K562 (cell line): ENCODE data around the gene SNX20. TPM values are rescaled to one million over a fixed set of nuclear protein-coding genes. Genes with fewer than 3 reads are reported as not detected.

ENCODE experiments used
- ATAC-seq: fragments of 200-7000 bp; cut with Tn5 transposase; 3 replicates; pipeline ENCODE4 v1.9.1; 2020; ENCODE audit warnings: moderate library complexity
- BruUV-seq: library from RNA; stranded (reverse); fragments of 400-500 nt; replicated peaks from 2 replicates; lab custom pipeline; 2021; lab: Mats Ljungman, UMichigan
- CTCF ChIA-PET: fragments of 300-600 bp; formaldehyde crosslinking; extraction: SDS; loops from one replicate; lab custom pipeline; 2021; ENCODE audit warnings: low intra/inter-chr PET ratio; lab: Yijun Ruan, JAX
- POLR2A ChIA-PET: fragments of 300-600, 350-650 bp; sonication (Branson Sonifier 250); formaldehyde crosslinking; extraction: SDS; loops from one replicate; lab custom pipeline; 2021; ENCODE audit warnings: antibody characterized with exemption, inconsistent platforms; lab: Yijun Ruan, JAX
- DNase-seq, 4 experiments: peaks; one replicate each; pipeline versions ENCODE4 v3.0.0 to v3.0.0-alpha.2; 2011 to 2018; ENCODE audit warnings: low spot score in 3 of 4, mixed read lengths in 3 of 4; ENCODE audit errors: extremely low read depth in 1 of 4
- FAIRE-seq: peaks from 2 replicates; lab custom pipeline; 2011; peaks lifted over from hg19 to GRCh38; lab: Jason Lieb, UNC
- H2AFZ ChIP-seq: 2 replicates; pipeline ENCODE4 v1.6.0; 2011; ENCODE audit warnings: low read depth, low read length, control low read depth, inconsistent platforms
- H3K27ac ChIP-seq: fragments of 200-600 bp; 3 replicates; pipeline ENCODE4 v1.8.0; 2011; ENCODE audit warnings: low read depth, mild to moderate bottlenecking, control low read depth, inconsistent platforms, low read length, moderate library complexity, mixed read lengths; ENCODE audit errors: extremely low read depth
- H3K27me3 ChIP-seq, 2 experiments: fragments of 300-600 bp in 1 of 2; 2 replicates in 1 of 2; 3 replicates in 1 of 2; pipeline versions ENCODE4 v1.6.0 to v1.8.0; 2011; ENCODE audit warnings: inconsistent platforms in 2 of 2, low read length in 2 of 2, mild to moderate bottlenecking in 1 of 2, mixed read lengths in 1 of 2, moderate library complexity in 1 of 2; ENCODE audit not compliant: control insufficient read depth in 2 of 2, insufficient read depth in 2 of 2
- H3K36me3 ChIP-seq: fragments of 300-600 bp; 3 replicates; pipeline ENCODE4 v1.8.0; 2011; ENCODE audit warnings: mild to moderate bottlenecking, low read length, inconsistent platforms; ENCODE audit not compliant: control insufficient read depth, insufficient read depth
- H3K4me1 ChIP-seq, 2 experiments: fragments of 200-600 bp in 1 of 2; replicated peaks in 1 of 2; 2 replicates in 1 of 2; 3 replicates in 1 of 2; pipeline versions ENCODE4 v1.5.1 to v1.8.0; 2011; ENCODE audit warnings: inconsistent platforms in 2 of 2, low read length in 2 of 2, mild to moderate bottlenecking in 1 of 2, mixed read lengths in 1 of 2, moderate library complexity in 1 of 2; ENCODE audit not compliant: control insufficient read depth in 2 of 2, insufficient read depth in 2 of 2
- H3K4me2 ChIP-seq: 2 replicates; pipeline ENCODE4 v1.6.1; 2011; ENCODE audit warnings: low read length, control low read depth, inconsistent platforms, mixed read lengths; ENCODE audit not compliant: insufficient read depth
- H3K4me3 ChIP-seq: fragments of 200-600 bp; sonication (generic), shearing (Covaris generic); 2 replicates; pipeline ENCODE4 v1.5.1; 2016; ENCODE audit warnings: control low read depth, inconsistent platforms
- H3K79me2 ChIP-seq: fragments of 200-600 bp; 3 replicates; pipeline ENCODE4 v1.8.0; 2011; ENCODE audit warnings: low read length, inconsistent platforms; ENCODE audit not compliant: control insufficient read depth, insufficient read depth
- H3K9ac ChIP-seq, 2 experiments: 2 replicates each; pipeline versions ENCODE4 v1.6.0 to v1.6.1; 2011; ENCODE audit warnings: low read depth in 2 of 2, low read length in 2 of 2, control low read depth in 1 of 2, inconsistent platforms in 1 of 2, mild to moderate bottlenecking in 1 of 2, mixed read lengths in 1 of 2; ENCODE audit not compliant: insufficient read depth in 1 of 2
- H3K9me1 ChIP-seq: one replicate; pipeline ENCODE4 v1.6.0; 2011; ENCODE audit warnings: inconsistent platforms, mild to moderate bottlenecking, low read length, moderate library complexity; ENCODE audit not compliant: control insufficient read depth, insufficient read depth
- H3K9me3 ChIP-seq: replicated peaks from 2 replicates; pipeline ENCODE4 v1.5.1; 2011; ENCODE audit warnings: low read depth, low read length, inconsistent platforms; ENCODE audit not compliant: control insufficient read depth, insufficient read depth
- H4K20me1 ChIP-seq: replicated peaks from 2 replicates; pipeline ENCODE4 v1.6.1; 2011; ENCODE audit warnings: low read length, inconsistent platforms, mixed read lengths; ENCODE audit not compliant: control insufficient read depth, insufficient read depth
- CAMTA2 ChIP-seq: fragments of 250-450 bp; sonication (Bioruptor Pico); conservative IDR thresholded peaks from 2 replicates; pipeline ENCODE4 v1.5.1; 2022
- ELF1 ChIP-seq: fragments of 200-800 bp; sonication (Bioruptor generic); IDR thresholded peaks from 2 replicates; pipeline ENCODE4 v1.6.1; 2016; ENCODE audit warnings: missing genetic modification characterization, missing compliant biosample characterization
- FOXA3 ChIP-seq, 2 experiments: fragments of 450-650 bp in 1 of 2; sonication (generic) in 1 of 2; formaldehyde crosslinking; IDR thresholded peaks in 1 of 2; conservative IDR thresholded peaks in 1 of 2; 2 replicates each; pipeline versions ENCODE4 v1.4.0 to v1.8.0; 2020 to 2022; ENCODE audit warnings: mild to moderate bottlenecking in 2 of 2, missing genetic modification reagents in 1 of 2
- FOXO4 ChIP-seq: fragments of 450-650 bp; formaldehyde crosslinking; IDR thresholded peaks from 2 replicates; pipeline ENCODE4 v1.4.0; 2020; ENCODE audit warnings: mild to moderate bottlenecking, moderate library complexity
- GTF2A2 ChIP-seq: IDR thresholded peaks from 2 replicates; pipeline ENCODE4 v1.6.1; 2016; ENCODE audit warnings: mild to moderate bottlenecking, missing genetic modification characterization, missing compliant biosample characterization
- HDGF ChIP-seq: fragments of 450-650 bp; IDR thresholded peaks from 2 replicates; pipeline ENCODE4 v1.6.1; 2016
- HLTF ChIP-seq: fragments of 450-650 bp; IDR thresholded peaks from 2 replicates; pipeline ENCODE4 v1.6.1; 2016
- HOXB6 ChIP-seq: fragments of 250-450 bp; sonication (Bioruptor Pico); IDR thresholded peaks from 2 replicates; pipeline ENCODE4 v1.5.1; 2022; ENCODE audit warnings: mild to moderate bottlenecking, borderline replicate concordance
- MAFF ChIP-seq: IDR thresholded peaks from 2 replicates; pipeline ENCODE4 v1.6.1; 2012; ENCODE audit warnings: low read length, improper control_type of control experiment
- MTA2 ChIP-seq: fragments of 450-650 bp; IDR thresholded peaks from 2 replicates; pipeline ENCODE4 v1.6.1; 2016; ENCODE audit warnings: low read depth
- NFE2 ChIP-seq: IDR thresholded peaks from 2 replicates; pipeline ENCODE4 v1.6.1; 2014; ENCODE audit warnings: antibody characterized with exemption, low read depth
- RBM17 ChIP-seq: fragments of 200-400 bp; formaldehyde crosslinking; IDR thresholded peaks from 2 replicates; pipeline ENCODE4 v1.6.1; 2017; ENCODE audit warnings: low read depth, mild to moderate bottlenecking, low read length, borderline replicate concordance
- SMARCA4 ChIP-seq: fragments of 450-650 bp; IDR thresholded peaks from 2 replicates; pipeline ENCODE4 v1.6.1; 2016
- SP1 ChIP-seq: sonication (generic); formaldehyde crosslinking; IDR thresholded peaks from 2 replicates; pipeline ENCODE4 v1.8.1; 2022; ENCODE audit warnings: mild to moderate bottlenecking, missing genetic modification reagents
- SREBF1 ChIP-seq: fragments of 150-350 bp; IDR thresholded peaks from 2 replicates; pipeline ENCODE4 v1.6.1; 2014; ENCODE audit warnings: antibody characterized with exemption, low read depth, low read length, borderline replicate concordance
- ZFPM2 ChIP-seq: fragments of 250-450 bp; sonication (Bioruptor Pico); IDR thresholded peaks from 2 replicates; pipeline ENCODE4 v1.5.1; 2022; ENCODE audit warnings: mild to moderate bottlenecking
- ZNF280A ChIP-seq: fragments of 450-650 bp; IDR thresholded peaks from 2 replicates; pipeline ENCODE4 v1.6.1; 2018; ENCODE audit warnings: mild to moderate bottlenecking, low read depth; ENCODE audit not compliant: partially characterized antibody
- ZNF57 ChIP-seq: fragments of 450-650 bp; formaldehyde crosslinking; IDR thresholded peaks from 2 replicates; pipeline ENCODE4 v1.4.0; 2020; ENCODE audit warnings: mild to moderate bottlenecking, moderate library complexity
- WGBS: fragments of 100-300 bp; shearing (Covaris generic); methylation state at CpG from one replicate; pipeline ENCODE4 v1.1.6; 2016; ENCODE audit warnings: low coverage, mixed read lengths; ENCODE audit not compliant: insufficient coverage; ENCODE audit errors: missing lambda C conversion rate; 5-methylcytosine and 5-hydroxymethylcytosine counted together
- in situ Hi-C: fragments of 300-500 bp; cut with MboI; formaldehyde crosslinking; loops from 4 replicates; pipeline ENCODE4 v1.15.0; 2018; ENCODE audit warnings: inconsistent platforms, mixed read lengths
- intact Hi-C: fragments of 100-400 bp; cut with micrococcal nuclease; formaldehyde crosslinking; loops from 2 replicates; pipeline ENCODE4 v1.14.2; 2022
- polyA plus RNA-seq, 8 experiments: library from polyadenylated mRNA; depleted of rRNA in 4 of 8; stranded (reverse) in 5 of 8; unstranded in 3 of 8; fragments of >200 nt; fragmentation: Nextera tagmentation in 2 of 8; fragmentation: Illumina TruSeq in 1 of 8; extraction: Ambion mirVana in 2 of 8; extraction: Trizol in 1 of 8; gene quantifications; 2 replicates each; pipeline versions ENCODE4 v1.2.1 to v1.2.3, GENCODE V29; 2011 to 2014; ENCODE audit warnings: inconsistent platforms in 1 of 8, missing spikeins in 1 of 8
- total RNA-seq, 7 experiments: library from RNA; depleted of rRNA in 6 of 7; stranded (reverse); fragments of >200 nt in 6 of 7; fragmentation: Illumina TruSeq in 2 of 7; extraction: Trizol in 2 of 7; gene quantifications; 2 replicates each; pipeline versions ENCODE4 v1.2.1 to v1.2.3, GENCODE V29; 2011 to 2021; ENCODE audit warnings: low replicate concordance in 1 of 7

The SNX20 gene
- total and polyA plus RNA-seq, 9 of the 15 experiments (the other 6 are each of a cell fraction or from before 2014, with no cell fraction given): 0.04 to 0.07 TPM; not detected in 7

GRCh38 chr16:50717091-50717490, 36.0 kb upstream of the SNX20 start:
- no peak for TF ChIP-seq NFE2
- no peak for TF ChIP-seq ZNF57 (CRISPR knock-in tag)
- no peak for TF ChIP-seq HDGF
- no peak for TF ChIP-seq HLTF
- TF ChIP-seq CAMTA2 (CRISPR knock-in tag): no peak
- TF ChIP-seq ZNF280A: no peak
- no peak for TF ChIP-seq ZFPM2 (CRISPR knock-in tag)
- no peak for TF ChIP-seq SREBF1
- TF ChIP-seq HOXB6 (CRISPR knock-in tag): no peak
- no peak for TF ChIP-seq FOXO4 (CRISPR knock-in tag)
- TF ChIP-seq MAFF: no peak
- TF ChIP-seq SP1 (CRISPR knock-in tag): no peak
- TF ChIP-seq SMARCA4: no peak
- TF ChIP-seq ELF1 (tag): no peak
- no peak for TF ChIP-seq GTF2A2
- no peak for TF ChIP-seq RBM17
- TF ChIP-seq MTA2: no peak
- TF ChIP-seq FOXA3 (CRISPR knock-in tag; conservative IDR thresholded peaks at IDR 0.05 in 1 of 2, IDR thresholded peaks at IDR 0.05 in 1 of 2): no peak

More at GRCh38 chr16:50717091-50717490, 36.0 kb upstream of the SNX20 start:
- no peak for FAIRE-seq
- Histone ChIP-seq H4K20me1 (no peaks in the 10 kb centered on the region), H2AFZ (no peak overlapping the region), H3K9me3 (no peaks in the 10 kb centered on the region), H3K9me1 (no peaks in the 10 kb centered on the region), H3K36me3 (no peaks in the 10 kb centered on the region), H3K27ac (no peak overlapping the region), H3K9ac (no peak overlapping the region), H3K4me1 (peaks cover 0 to 1% of the 10 kb centered on the region in 2 experiments; a peak in 2 of 5 replicates), H3K27me3 (peaks cover 9 to 51% of the 10 kb centered on the region in 2 experiments; a peak in 4 of 5 replicates), H3K4me3 (no peak overlapping the region), H3K79me2 (no peaks in the 10 kb centered on the region), H3K4me2 (no peak overlapping the region)
- in situ Hi-C loops (no loop called here), intact Hi-C loops (no loop called here)
- CTCF ChIA-PET: no interaction called here
- 6% methylated on average over 4 of the region's 4 CpGs for WGBS
- POLR2A ChIA-PET: no interaction called here
- DNase-seq: no peak
- ATAC-seq: no peak
- BruUV-seq: no TSS peak
